AG04450 (cell line): ENCODE data around the gene GRM4. TPM values are rescaled to one million over a fixed set of nuclear protein-coding genes. Genes with fewer than 3 reads are reported as not detected.

ENCODE experiments used
- CTCF ChIA-PET: fragments of 300-600, 350-600 bp; formaldehyde crosslinking; extraction: SDS; loops from one replicate; lab custom pipeline; 2022; ENCODE audit warnings: antibody characterized with exemption, inconsistent platforms; lab: Charles Lee
- POLR2A ChIA-PET: fragments of 350-600 bp; formaldehyde crosslinking; extraction: SDS; loops from one replicate; lab custom pipeline; 2021; ENCODE audit warnings: antibody characterized with exemption, inconsistent platforms; lab: Yijun Ruan, JAX
- DNase-seq: peaks from one replicate; pipeline ENCODE4 v3.0.0-alpha.2; 2011; ENCODE audit warnings: low read depth, low spot score
- H3K27ac ChIP-seq: one replicate; pipeline ENCODE4 v1.5.1; 2012; ENCODE audit warnings: low read depth, low read length, control low read depth
- H3K27me3 ChIP-seq: one replicate; pipeline ENCODE4 v1.6.0; 2012; ENCODE audit warnings: low read length; ENCODE audit not compliant: control insufficient read depth, insufficient read depth
- H3K4me3 ChIP-seq: 2 replicates; pipeline ENCODE4 v1.5.1; 2011; ENCODE audit warnings: mild to moderate bottlenecking, low read depth, low read length, control low read depth
- H3K9me3 ChIP-seq: 2 replicates; pipeline ENCODE4 v1.5.1; 2012; ENCODE audit warnings: low read length; ENCODE audit not compliant: control insufficient read depth, insufficient read depth
- CTCF ChIP-seq: IDR thresholded peaks from 2 replicates; pipeline ENCODE4 v1.5.1; 2011; ENCODE audit warnings: low read depth, low read length, control low read depth, inconsistent platforms
- polyA plus RNA-seq: library from polyadenylated mRNA; depleted of rRNA; stranded (reverse); fragments of >200 nt; gene quantifications from 2 replicates; pipeline ENCODE4 v1.2.3, GENCODE V29; 2011; rRNA removed
- small RNA-seq: library from RNA; depleted of rRNA; stranded (forward); fragments of <200 nt; gene quantifications from one replicate; pipeline ENCODE3, GENCODE V24; 2012; ENCODE audit warnings: low read depth; ENCODE audit not compliant: insufficient read length

The GRM4 gene
- polyA plus RNA-seq, 1 experiment = not detected

- Histone ChIP-seq H3K4me3 (no peak overlapping the region), H3K27me3 (peaks cover 56% of the 10 kb centered on the region), H3K9me3 (peaks cover 3% of the 10 kb centered on the region; the same call in 1 of the 2 replicates), H3K27ac (no peak overlapping the region)
- TF ChIP-seq CTCF = no peak
- POLR2A ChIA-PET = no interaction called here
- CTCF ChIA-PET = no interaction called here
- no peak for DNase-seq
Observed at GRCh38 chr6:33974471-33974870, 171.4 kb downstream of the GRM4 start.

GRCh38 chr6:33974030-33974429 is 171.9 kb downstream of the GRM4 start:
- H3K4me3 ChIP-seq = no peak overlapping the region
- no peak for DNase-seq
- H3K9me3 ChIP-seq = peaks cover 3% of the 10 kb centered on the region; the same call in 1 of the 2 replicates
- TF ChIP-seq CTCF = no peak
- H3K27me3 ChIP-seq = peaks cover 56% of the 10 kb centered on the region
- POLR2A ChIA-PET = no interaction called here
- no peak overlapping the region for H3K27ac ChIP-seq
- CTCF ChIA-PET = no interaction called here

DNA sequence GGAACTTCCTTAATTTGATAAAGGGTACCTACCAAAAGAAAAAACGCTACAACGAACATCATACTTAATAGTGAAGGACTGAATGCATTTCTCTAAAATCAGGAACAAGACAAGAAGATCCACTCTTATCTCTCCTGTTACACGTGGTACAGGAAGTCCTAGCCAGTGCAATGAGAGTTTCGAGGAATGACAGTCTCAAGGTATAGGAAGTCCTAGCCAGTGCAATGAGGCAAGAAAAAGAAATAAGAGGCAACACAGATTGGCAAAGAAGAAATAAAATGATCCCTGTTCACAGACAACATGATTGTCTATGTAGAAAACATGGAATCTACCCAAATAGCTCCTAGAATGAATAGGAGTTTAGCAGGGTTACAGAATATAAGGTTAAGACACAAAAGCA is 174.3 kb downstream of the GRM4 start:
- DNase-seq = no peak
- H3K9me3 ChIP-seq = peaks cover 3% of the 10 kb centered on the region; the same call in 1 of the 2 replicates
- no peak overlapping the region for H3K4me3 ChIP-seq
- H3K27ac ChIP-seq = no peak overlapping the region
- TF ChIP-seq CTCF = no peak
- POLR2A ChIA-PET = no interaction called here
- H3K27me3 ChIP-seq = peaks cover 46% of the 10 kb centered on the region
- CTCF ChIA-PET = interaction anchor here (1.4 kb wide), 1 partner anchor 260 kb away, joined by 3 read pairs; the partner anchor contains the start of gene UQCC2

Small RNAs within 50 kb of the gene (small RNA-seq; reads per million reads assigned to genes)
- gene MIR1275 = not detected

Other genes starting within 250 kb of the GRM4 start
- 142 and 197 TPM in 2 replicates for gene HMGA1, start 90.8 kb upstream of the GRM4 start, polyA plus RNA-seq
- 11.3 and 17.2 TPM in 2 replicates for gene SMIM29, start 102.9 kb upstream of the GRM4 start, polyA plus RNA-seq
- gene NUDT3, start 246.6 kb upstream of the GRM4 start, polyA plus RNA-seq = 23.7 and 26.7 TPM in 2 replicates